SU-DHL-6 (cell line): ENCODE results near the gene ANKRD27.

Experiments
- H2AFZ ChIP-seq: fragments of 200-600 bp; sonication (generic); 2 replicates; pipeline ENCODE4 v1.6.1; 2014; ENCODE audit warnings: low read depth, mild to moderate bottlenecking, moderate library complexity, mixed read lengths, antibody characterized with exemption, low read length; ENCODE audit not compliant: severe bottlenecking
- H3F3A ChIP-seq: fragments of 200-600 bp; shearing (Covaris generic); 2 replicates; pipeline ENCODE4 v1.6.0; 2016; ENCODE audit warnings: antibody characterized with exemption, mild to moderate bottlenecking; ENCODE audit not compliant: insufficient read depth
- H3K27ac ChIP-seq: fragments of 200-600 bp; sonication (generic); 2 replicates; pipeline ENCODE4 v1.5.1; 2016; ENCODE audit warnings: low read depth, mild to moderate bottlenecking, low read length, moderate library complexity, mixed read lengths
- H3K27me3 ChIP-seq: fragments of 200-600 bp; sonication (generic), shearing (Covaris generic); 2 replicates; pipeline ENCODE4 v1.6.0; 2014; ENCODE audit warnings: mild to moderate bottlenecking, low read length
- H3K36me3 ChIP-seq: fragments of 200-600 bp; sonication (generic); 2 replicates; pipeline ENCODE4 v1.6.1; 2014; ENCODE audit warnings: mild to moderate bottlenecking, low read length, mixed read lengths
- H3K4me2 ChIP-seq: fragments of 300-600, 200-600 bp; shearing (Covaris generic), sonication (generic); 2 replicates; pipeline ENCODE4 v1.6.0; 2014; ENCODE audit warnings: low read length, low read depth, mild to moderate bottlenecking; ENCODE audit not compliant: poor library complexity, severe bottlenecking
- H3K4me3 ChIP-seq: fragments of 200-600 bp; sonication (generic); 2 replicates; pipeline ENCODE4 v1.5.1; 2014; ENCODE audit warnings: antibody characterized with exemption, low read length, mild to moderate bottlenecking, mixed read lengths; ENCODE audit not compliant: insufficient read depth, poor library complexity, severe bottlenecking
- H3K79me2 ChIP-seq: fragments of 200-600 bp; sonication (generic); 2 replicates; pipeline ENCODE4 v1.6.1; 2014; ENCODE audit warnings: mild to moderate bottlenecking, low read length, moderate library complexity; ENCODE audit not compliant: insufficient read depth
- H3K9ac ChIP-seq: fragments of 200-600 bp; sonication (generic); 2 replicates; pipeline ENCODE4 v1.7.0; 2014; ENCODE audit warnings: mild to moderate bottlenecking, low read length
- H3K9me2 ChIP-seq: fragments of 200-600 bp; sonication (generic); replicated peaks from 2 replicates; pipeline ENCODE4 v1.6.1; 2014; ENCODE audit warnings: low read length; ENCODE audit not compliant: insufficient read depth
- H3K9me3 ChIP-seq: fragments of 200-600 bp; sonication (generic); 2 replicates; pipeline ENCODE4 v1.6.1; 2014; ENCODE audit warnings: low read length, mixed read lengths; ENCODE audit not compliant: insufficient read depth
- H4K20me1 ChIP-seq: fragments of 200-600 bp; sonication (generic); 2 replicates; pipeline ENCODE4 v1.6.1; 2014; ENCODE audit warnings: low read depth, mild to moderate bottlenecking, antibody characterized with exemption, low read length, moderate library complexity, mixed read lengths
- EZH2phosphoT487 ChIP-seq: fragments of 200-600 bp; sonication (generic), shearing (Covaris generic); conservative IDR thresholded peaks from 2 replicates; pipeline ENCODE4 v1.6.1; 2018; ENCODE audit warnings: mild to moderate bottlenecking, antibody characterized with exemption, low read length, moderate library complexity, mixed read lengths
- TF ChIP-seq, protein P1 (sequence below): fragments of 200-600 bp; sonication (generic); IDR thresholded peaks from one replicate; pipeline ENCODE4 v1.5.1; 2017; ENCODE audit warnings: antibody characterized with exemption, mild to moderate bottlenecking, low read length, moderate library complexity; ENCODE audit not compliant: insufficient read depth, poor library complexity, severe bottlenecking

ANKRD27 gene

GRCh38 chr19:32692727-32693061, 17.7 kb upstream of the ANKRD27 start:
- H3K36me3 ChIP-seq, result no peaks in the 10 kb centered on the region
- peak overlapping the region; percentile 49 for H3K4me3 ChIP-seq
- peaks cover 38% of the 10 kb centered on the region for H3K79me2 ChIP-seq
- no peak for TF ChIP-seq EZH2phosphoT487
- TF ChIP-seq, protein P1, sequence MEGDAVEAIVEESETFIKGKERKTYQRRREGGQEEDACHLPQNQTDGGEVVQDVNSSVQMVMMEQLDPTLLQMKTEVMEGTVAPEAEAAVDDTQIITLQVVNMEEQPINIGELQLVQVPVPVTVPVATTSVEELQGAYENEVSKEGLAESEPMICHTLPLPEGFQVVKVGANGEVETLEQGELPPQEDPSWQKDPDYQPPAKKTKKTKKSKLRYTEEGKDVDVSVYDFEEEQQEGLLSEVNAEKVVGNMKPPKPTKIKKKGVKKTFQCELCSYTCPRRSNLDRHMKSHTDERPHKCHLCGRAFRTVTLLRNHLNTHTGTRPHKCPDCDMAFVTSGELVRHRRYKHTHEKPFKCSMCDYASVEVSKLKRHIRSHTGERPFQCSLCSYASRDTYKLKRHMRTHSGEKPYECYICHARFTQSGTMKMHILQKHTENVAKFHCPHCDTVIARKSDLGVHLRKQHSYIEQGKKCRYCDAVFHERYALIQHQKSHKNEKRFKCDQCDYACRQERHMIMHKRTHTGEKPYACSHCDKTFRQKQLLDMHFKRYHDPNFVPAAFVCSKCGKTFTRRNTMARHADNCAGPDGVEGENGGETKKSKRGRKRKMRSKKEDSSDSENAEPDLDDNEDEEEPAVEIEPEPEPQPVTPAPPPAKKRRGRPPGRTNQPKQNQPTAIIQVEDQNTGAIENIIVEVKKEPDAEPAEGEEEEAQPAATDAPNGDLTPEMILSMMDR, result no peak
- H3K9ac ChIP-seq, result peak overlapping the region; percentile 78
- no peaks in the 10 kb centered on the region for H3F3A ChIP-seq
- H3K27ac ChIP-seq, result peak overlapping the region; percentile 12; the same call in 1 of the 2 replicates
- peak overlapping the region; percentile 60 for H3K4me2 ChIP-seq
- H4K20me1 ChIP-seq, result no peaks in the 10 kb centered on the region
- H2AFZ ChIP-seq, result no peak overlapping the region
- no peaks in the 10 kb centered on the region for H3K9me3 ChIP-seq
- H3K9me2 ChIP-seq, result no peaks in the 10 kb centered on the region
- H3K27me3 ChIP-seq, result no peaks in the 10 kb centered on the region

DNA sequence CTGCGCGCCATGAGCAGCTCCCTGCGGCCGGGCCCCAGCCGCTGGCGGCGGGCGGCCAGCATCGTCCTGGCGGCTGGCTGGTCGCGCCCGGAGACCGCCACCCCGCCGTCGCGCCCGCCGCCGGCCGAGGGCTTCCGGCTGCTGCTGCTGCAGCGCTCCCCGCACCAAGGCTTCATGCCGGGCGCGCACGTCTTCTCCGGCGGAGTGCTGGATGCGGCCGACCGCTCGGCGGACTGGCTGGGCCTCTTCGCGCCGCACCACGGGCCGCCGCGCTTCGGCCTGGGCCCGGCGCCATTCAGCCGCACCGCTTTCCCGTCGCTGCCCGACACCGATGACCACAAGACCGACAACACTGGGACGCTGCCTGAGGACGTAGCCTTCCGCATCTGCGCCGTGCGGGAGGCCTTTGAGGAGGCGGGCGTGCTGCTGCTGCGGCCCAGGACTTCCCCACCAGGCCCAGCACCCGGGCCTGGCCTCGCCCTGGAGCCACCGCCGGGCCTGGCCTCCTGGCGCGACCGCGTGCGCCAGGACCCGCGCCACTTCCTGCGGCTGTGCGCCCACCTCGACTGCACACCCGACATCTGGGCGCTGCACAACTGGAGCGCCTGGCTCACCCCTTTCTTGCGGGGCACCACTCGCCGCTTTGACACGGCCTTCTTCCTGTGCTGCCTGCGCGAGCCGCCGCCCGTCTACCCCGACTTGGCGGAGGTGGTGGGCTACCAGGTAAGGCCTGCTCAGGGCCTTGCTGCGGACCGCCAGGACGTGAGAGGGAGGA, 17.2 kb upstream of the ANKRD27 start:
- no peaks in the 10 kb centered on the region for H3K9me3 ChIP-seq
- H3K36me3 ChIP-seq, result no peaks in the 10 kb centered on the region
- H3K27ac ChIP-seq, result peak overlapping the region; percentile 12
- peak overlapping the region; percentile 49 for H3K4me3 ChIP-seq
- H2AFZ ChIP-seq, result peak overlapping the region; percentile 66
- no peaks in the 10 kb centered on the region for H4K20me1 ChIP-seq
- H3F3A ChIP-seq, result no peaks in the 10 kb centered on the region
- TF ChIP-seq, protein P1, result no peak
- TF ChIP-seq EZH2phosphoT487, result no peak
- peak overlapping the region; percentile 60 for H3K4me2 ChIP-seq
- H3K27me3 ChIP-seq, result no peaks in the 10 kb centered on the region
- H3K9me2 ChIP-seq, result no peaks in the 10 kb centered on the region
- peaks cover 36% of the 10 kb centered on the region for H3K79me2 ChIP-seq
- peak overlapping the region; percentile 78 for H3K9ac ChIP-seq

DNA sequence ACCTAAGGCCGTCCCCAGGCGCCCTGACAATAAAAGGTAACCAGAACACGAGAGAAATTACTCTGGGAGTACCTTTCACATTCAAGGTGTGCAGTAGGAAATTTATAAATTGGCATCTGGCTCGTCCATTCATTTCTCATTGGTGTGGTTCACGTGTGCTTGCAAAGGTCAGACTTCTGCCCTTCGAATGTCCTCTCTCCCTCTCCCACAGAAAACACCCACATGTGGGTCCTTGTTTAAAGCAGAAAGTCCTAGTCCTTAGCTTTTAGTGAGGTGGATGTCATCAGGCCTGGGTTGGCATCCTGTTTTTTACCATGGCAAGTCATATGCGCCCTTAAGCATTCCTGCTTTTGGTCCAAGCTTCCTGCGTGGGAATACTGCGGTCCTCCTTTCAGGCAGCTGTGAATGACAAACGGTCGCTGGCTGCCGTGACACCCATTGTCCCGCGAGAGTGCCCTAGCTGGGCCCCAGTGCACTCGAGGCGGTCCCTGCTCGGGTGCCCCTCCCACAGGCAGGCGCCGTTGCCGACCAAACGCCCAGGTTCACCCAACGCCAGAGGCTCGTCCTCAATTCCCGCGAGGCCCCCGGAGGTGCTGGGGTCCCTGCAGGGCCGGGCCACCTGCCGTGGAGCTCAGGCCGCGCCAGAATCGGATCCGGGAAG, 16.4 kb upstream of the ANKRD27 start, which contains the start of gene NUDT19:
TSS of gene NUDT19 (plus strand) at position 531 of the 661 bp plus-strand sequence. CDS start 140 bp downstream, outside the sequence.
- Histone ChIP-seq H3K9me2 (no peaks in the 10 kb centered on the region), H3K27me3 (no peaks in the 10 kb centered on the region), H2AFZ (peak within 1 kb of the TSS; percentile 66), H3F3A (no peaks in the 10 kb centered on the region), H4K20me1 (no peaks in the 10 kb centered on the region), H3K4me2 (peak within 1 kb of the TSS; percentile 60), H3K79me2 (peaks cover 31% of the 10 kb centered on the region), H3K9ac (peak within 1 kb of the TSS; percentile 78), H3K4me3 (peak within 1 kb of the TSS; percentile 49), H3K36me3 (no peaks in the 10 kb centered on the region), H3K27ac (peak within 1 kb of the TSS; percentile 12), H3K9me3 (no peaks in the 10 kb centered on the region)
- TF ChIP-seq, protein P1, result no peak
- TF ChIP-seq EZH2phosphoT487, result no peak
